H1 (cell line): ENCODE data around the gene ELAVL1. TPM values are rescaled to one million over a fixed set of nuclear protein-coding genes. Genes with fewer than 3 reads are reported as not detected.

ENCODE experiments used
- CBX5 ChIP-seq: fragments of 300-800, 300-1000 bp; sonication (generic); IDR thresholded peaks from 2 replicates; pipeline ENCODE4 v1.7.1; 2016; ENCODE audit warnings: antibody characterized with exemption, low read length, low read depth
- CHD7 ChIP-seq: fragments of 300-600 bp; sonication (generic); IDR thresholded peaks from 2 replicates; pipeline ENCODE4 v1.7.1; 2012; ENCODE audit warnings: low read length, moderate library complexity, mild to moderate bottlenecking, inconsistent platforms; ENCODE audit not compliant: insufficient replicate concordance
- FOSL1 ChIP-seq: IDR thresholded peaks from 2 replicates; pipeline ENCODE4 v1.6.1; 2011; ENCODE audit warnings: mild to moderate bottlenecking, low read depth, low read length, moderate library complexity; ENCODE audit not compliant: insufficient read depth
- KDM5A ChIP-seq: fragments of 200-600 bp; IDR thresholded peaks from 2 replicates; pipeline ENCODE4 v1.7.1; 2012; ENCODE audit warnings: mild to moderate bottlenecking, low read length, inconsistent platforms, mixed read lengths
- MAFK ChIP-seq: IDR thresholded peaks from 2 replicates; pipeline ENCODE4 v1.6.1; 2012; ENCODE audit warnings: low read depth, mild to moderate bottlenecking, improper control_type of control experiment, low read length
- POLR2A ChIP-seq, 2 experiments: IDR thresholded peaks; 1 replicate in 1 of 2; 2 replicates in 1 of 2; pipeline ENCODE4 v1.6.1; 2011; ENCODE audit warnings: low read depth in 2 of 2, low read length in 2 of 2, mild to moderate bottlenecking in 2 of 2; ENCODE audit errors: control extremely low read depth in 1 of 2
- RNF2 ChIP-seq: fragments of 200-900, 300-1000 bp; sonication (generic); IDR thresholded peaks from 2 replicates; pipeline ENCODE4 v1.7.1; 2016; ENCODE audit warnings: borderline replicate concordance, low read depth, mild to moderate bottlenecking, antibody characterized with exemption, low read length; ENCODE audit not compliant: poor library complexity, severe bottlenecking; ENCODE audit errors: missing control alignments
- SAP30 ChIP-seq: fragments of 300-600 bp; sonication (generic); IDR thresholded peaks from 2 replicates; pipeline ENCODE4 v1.7.1; 2012; ENCODE audit warnings: low read length, moderate library complexity, mild to moderate bottlenecking, inconsistent platforms; ENCODE audit not compliant: insufficient read depth, insufficient replicate concordance
- SP2 ChIP-seq: IDR thresholded peaks from 2 replicates; pipeline ENCODE4 v1.6.1; 2012; ENCODE audit warnings: mild to moderate bottlenecking, low read length, inconsistent platforms
- polyA plus RNA-seq, 7 experiments: library from polyadenylated mRNA; depleted of rRNA in 3 of 7; stranded (reverse) in 5 of 7; unstranded in 2 of 7; fragments of >200 nt in 5 of 7; fragments of 200-250 nt in 2 of 7; gene quantifications; 1 replicate in 5 of 7; 2 replicates in 1 of 7; 4 replicates in 1 of 7; pipeline versions ENCODE4 v1.2.1 to v1.2.3, GENCODE V29; 2011 to 2013; ENCODE audit warnings: missing spikeins in 2 of 7, mixed read lengths in 2 of 7
- total RNA-seq: library from RNA; stranded (reverse); fragmentation: NEBNext Ultra II Directional; extraction: Animal tissue kit (Norgen Biotek cat#: 25700); gene quantifications from 2 replicates; pipeline ENCODE4 v1.2.1, GENCODE V29; 2021
- TF ChIP-seq, protein P1 (sequence below): IDR thresholded peaks from 2 replicates; pipeline ENCODE4 v1.6.1; 2012; ENCODE audit warnings: low read length, inconsistent platforms

The ELAVL1 gene
- total and polyA plus RNA-seq, 2 of the 8 experiments (the other 6 are each of a cell fraction or from before 2014, with no cell fraction given) = 56.7 to 163 TPM

- no peak for TF ChIP-seq CHD7
- TF ChIP-seq RNF2 = no peak
- no peak for TF ChIP-seq FOSL1
- no peak for TF ChIP-seq MAFK
- TF ChIP-seq POLR2A (IDR thresholded peaks at IDR 0.05; ENCODE audit: control extremely low read depth in 1 of 2, low read depth in 2 of 2, low read length in 2 of 2) = no peak
- no peak for TF ChIP-seq SAP30
- TF ChIP-seq CBX5 = no peak
- TF ChIP-seq, protein P1, sequence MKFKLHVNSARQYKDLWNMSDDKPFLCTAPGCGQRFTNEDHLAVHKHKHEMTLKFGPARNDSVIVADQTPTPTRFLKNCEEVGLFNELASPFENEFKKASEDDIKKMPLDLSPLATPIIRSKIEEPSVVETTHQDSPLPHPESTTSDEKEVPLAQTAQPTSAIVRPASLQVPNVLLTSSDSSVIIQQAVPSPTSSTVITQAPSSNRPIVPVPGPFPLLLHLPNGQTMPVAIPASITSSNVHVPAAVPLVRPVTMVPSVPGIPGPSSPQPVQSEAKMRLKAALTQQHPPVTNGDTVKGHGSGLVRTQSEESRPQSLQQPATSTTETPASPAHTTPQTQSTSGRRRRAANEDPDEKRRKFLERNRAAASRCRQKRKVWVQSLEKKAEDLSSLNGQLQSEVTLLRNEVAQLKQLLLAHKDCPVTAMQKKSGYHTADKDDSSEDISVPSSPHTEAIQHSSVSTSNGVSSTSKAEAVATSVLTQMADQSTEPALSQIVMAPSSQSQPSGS = no peak
- no peak for TF ChIP-seq KDM5A
- no peak for TF ChIP-seq SP2
Measured at GRCh38 chr19:7975037-7975436, 30.4 kb downstream of the ELAVL1 start (continued).
